SH-SY5Y (cell line): ENCODE measurements around the gene LRRFIP1.

Experiments
- GATA2 ChIP-seq: IDR thresholded peaks from 2 replicates; pipeline ENCODE4 v1.6.1; 2011; ENCODE audit warnings: mild to moderate bottlenecking, low read depth, low read length
- GATA3 ChIP-seq: IDR thresholded peaks from 2 replicates; pipeline ENCODE4 v1.6.1; 2011; ENCODE audit warnings: low read depth, mild to moderate bottlenecking, low read length, moderate library complexity

DNA sequence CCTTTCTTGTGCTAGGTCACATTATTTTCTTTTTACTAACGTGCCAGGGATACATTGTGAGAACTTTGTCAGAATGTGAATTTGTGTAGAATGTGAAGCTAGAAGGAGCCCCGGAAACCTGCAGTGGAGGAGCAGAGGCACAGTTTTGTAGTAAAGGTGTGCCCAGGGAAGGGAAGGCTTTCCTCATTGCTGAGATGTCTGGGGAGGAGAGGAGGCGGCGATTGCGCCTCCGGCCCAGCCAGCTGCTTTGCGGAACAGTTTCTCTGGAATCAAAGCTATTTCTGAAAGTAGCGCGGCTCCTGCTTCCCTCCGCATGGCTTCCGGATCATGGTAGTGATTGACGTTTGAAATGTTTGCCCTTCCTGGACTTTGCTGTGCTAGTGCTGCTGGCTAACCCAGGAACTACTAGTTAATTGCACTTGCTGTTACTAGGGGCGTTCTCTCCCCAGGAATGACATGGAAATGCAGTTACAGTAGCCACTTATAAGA is 88.1 kb downstream of the LRRFIP1 start:
- TF ChIP-seq GATA2 (no peak), GATA3 (no peak)
